ENCODE measurements around the gene MICB. TPM values are rescaled to one million over a fixed set of nuclear protein-coding genes. Genes with fewer than 3 reads are reported as not detected.
"Not testable (repeated sequence)": the region's sequence is repeated elsewhere in the genome, so short reads cannot be mapped to it uniquely, and the experiment has no call there.

The MICB gene
- total RNA-seq, 1 donor from 2014 or later = 0.41 TPM

- FAIRE-seq (no peak), DNase-seq (ENCODE audit: low spot score in 2 of 2) (no peak)
These were observed 37.8 kb downstream of the MICB start for GRCh38 chr6:31535538-31536324.

- no peak for DNase-seq (ENCODE audit: low spot score in 2 of 2)
- no peak for FAIRE-seq
These were observed 41.0 kb downstream of the MICB start for GRCh38 chr6:31538805-31539400.

- DNase-seq (ENCODE audit: low spot score in 2 of 2) (no peak), FAIRE-seq (no peak)
These were observed 42.7 kb downstream of the MICB start for GRCh38 chr6:31540640-31541039.

GRCh38 chr6:31541059-31541657 lies 43.2 kb downstream of the MICB start:
- no peak for FAIRE-seq
- DNase-seq (ENCODE audit: low spot score in 2 of 2) = no peak

GRCh38 chr6:31541658-31542521 lies 43.9 kb downstream of the MICB start, which contains the start of gene DDX39B:
Gene DDX39B, minus strand, starts transcription at chr6:31542003. Its CDS starts 1,471 bp downstream, at chr6:31540532.
- FAIRE-seq (no peak), DNase-seq (ENCODE audit: low spot score in 2 of 2) (peak; percentile 76 to 78)

GRCh38 chr6:31543639-31544038 lies 45.7 kb downstream of the MICB start:
- FAIRE-seq = no peak
- no peak for DNase-seq (ENCODE audit: low spot score in 2 of 2)

GRCh38 chr6:31544676-31545075 lies 46.7 kb downstream of the MICB start:
- no peak for DNase-seq (ENCODE audit: low spot score in 2 of 2)
- FAIRE-seq = no peak

- DNase-seq (ENCODE audit: low spot score in 2 of 2) (no peak), FAIRE-seq (no peak)
These were observed 47.3 kb downstream of the MICB start for GRCh38 chr6:31545291-31545690.

GRCh38 chr6:31546339-31546957 lies 48.5 kb downstream of the MICB start, which contains the start of gene ATP6V1G2:
Gene ATP6V1G2, minus strand, starts transcription at chr6:31546608. Its CDS starts 49 bp downstream, at chr6:31546559.
- DNase-seq (ENCODE audit: low spot score in 2 of 2) (peak; percentile 62 to 63), FAIRE-seq (no peak)

GRCh38 chr6:31546958-31547726 lies 49.2 kb downstream of the MICB start, which contains the start of gene NFKBIL1:
Gene NFKBIL1, plus strand, starts transcription at chr6:31547608. Its CDS starts 87 bp downstream, at chr6:31547695.
- peak; percentile 89 to 91 for DNase-seq (ENCODE audit: low spot score in 2 of 2)
- no peak for FAIRE-seq

GRCh38 chr6:31547727-31548543 lies 50.0 kb downstream of the MICB start:
- DNase-seq (ENCODE audit: low spot score in 2 of 2) = no peak
- FAIRE-seq = no peak

GRCh38 chr6:31548544-31548873 lies 50.6 kb downstream of the MICB start:
- DNase-seq (ENCODE audit: low spot score in 2 of 2) = no peak
- no peak for FAIRE-seq

- not testable (repeated sequence) for DNase-seq (ENCODE audit: low spot score in 2 of 2); FAIRE-seq
These were observed 53.4 kb downstream of the MICB start for GRCh38 chr6:31551371-31551770.

GRCh38 chr6:31556307-31556706 lies 58.4 kb downstream of the MICB start:
- DNase-seq (ENCODE audit: low spot score in 2 of 2) = no peak
- FAIRE-seq = no peak

- FAIRE-seq = no peak
- DNase-seq (ENCODE audit: low spot score in 2 of 2) = no peak
These were observed 59.7 kb downstream of the MICB start for GRCh38 chr6:31557443-31558317.

GRCh38 chr6:31558318-31558625 lies 60.3 kb downstream of the MICB start:
- no peak for DNase-seq (ENCODE audit: low spot score in 2 of 2)
- FAIRE-seq = no peak

GRCh38 chr6:31558631-31559500 lies 60.9 kb downstream of the MICB start:
- no peak for FAIRE-seq
- DNase-seq (ENCODE audit: low spot score in 2 of 2) = peak in 1 of 2 donors; percentile 48

Data from frontal cortex (tissue), 4 donors.